HFFc6 (cell line): Measurements from ENCODE around the gene GNG3. TPM values are rescaled to one million over a fixed set of nuclear protein-coding genes. Genes with fewer than 3 reads are reported as not detected.
"Not testable (repeated sequence)": the region's sequence is repeated elsewhere in the genome, so short reads cannot be mapped to it uniquely, and the experiment has no call there.

Source experiments
- DNase-seq: peaks from one replicate; pipeline ENCODE4 v3.0.0-alpha.2; 2018
- H3K27ac Mint-ChIP-seq: 2 replicates; pipeline ENCODE4 v1.8.0; 2020; ENCODE audit warnings: mild to moderate bottlenecking, mixed read lengths
- H3K27me3 Mint-ChIP-seq: 2 replicates; pipeline ENCODE4 v1.8.0; 2021; ENCODE audit warnings: mild to moderate bottlenecking, moderate library complexity, mixed read lengths; ENCODE audit not compliant: insufficient read depth
- H3K36me3 Mint-ChIP-seq: 2 replicates; pipeline ENCODE4 v1.8.0; 2021; ENCODE audit warnings: low read depth, mixed read lengths
- H3K4me1 Mint-ChIP-seq: 2 replicates; pipeline ENCODE4 v1.8.0; 2020; ENCODE audit warnings: low read depth, mixed read lengths
- H3K4me3 Mint-ChIP-seq: 2 replicates; pipeline ENCODE4 v1.8.0; 2020; ENCODE audit warnings: mild to moderate bottlenecking, moderate library complexity, mixed read lengths
- H3K9me3 Mint-ChIP-seq: 2 replicates; pipeline ENCODE4 v1.8.0; 2020; ENCODE audit warnings: mild to moderate bottlenecking, mixed read lengths
- total RNA-seq, 6 experiments: library from RNA; stranded (reverse); fragmentation: NEBNext Ultra II Directional; extraction: Animal tissue kit (Norgen Biotek cat#: 25700); gene quantifications; 2 replicates in 1 of 6; 3 replicates in 5 of 6; pipeline ENCODE4 v1.2.3, GENCODE V29; 2021
- TF ChIP-seq, protein P1 (sequence below): fragments of 200-600 bp; sonication (generic); IDR thresholded peaks from 2 replicates; pipeline ENCODE4 v1.5.0; 2021; ENCODE audit warnings: antibody characterized with exemption, mild to moderate bottlenecking

GNG3 gene
- total RNA-seq, 6 experiments from 2014 or later: not detected

DNA sequence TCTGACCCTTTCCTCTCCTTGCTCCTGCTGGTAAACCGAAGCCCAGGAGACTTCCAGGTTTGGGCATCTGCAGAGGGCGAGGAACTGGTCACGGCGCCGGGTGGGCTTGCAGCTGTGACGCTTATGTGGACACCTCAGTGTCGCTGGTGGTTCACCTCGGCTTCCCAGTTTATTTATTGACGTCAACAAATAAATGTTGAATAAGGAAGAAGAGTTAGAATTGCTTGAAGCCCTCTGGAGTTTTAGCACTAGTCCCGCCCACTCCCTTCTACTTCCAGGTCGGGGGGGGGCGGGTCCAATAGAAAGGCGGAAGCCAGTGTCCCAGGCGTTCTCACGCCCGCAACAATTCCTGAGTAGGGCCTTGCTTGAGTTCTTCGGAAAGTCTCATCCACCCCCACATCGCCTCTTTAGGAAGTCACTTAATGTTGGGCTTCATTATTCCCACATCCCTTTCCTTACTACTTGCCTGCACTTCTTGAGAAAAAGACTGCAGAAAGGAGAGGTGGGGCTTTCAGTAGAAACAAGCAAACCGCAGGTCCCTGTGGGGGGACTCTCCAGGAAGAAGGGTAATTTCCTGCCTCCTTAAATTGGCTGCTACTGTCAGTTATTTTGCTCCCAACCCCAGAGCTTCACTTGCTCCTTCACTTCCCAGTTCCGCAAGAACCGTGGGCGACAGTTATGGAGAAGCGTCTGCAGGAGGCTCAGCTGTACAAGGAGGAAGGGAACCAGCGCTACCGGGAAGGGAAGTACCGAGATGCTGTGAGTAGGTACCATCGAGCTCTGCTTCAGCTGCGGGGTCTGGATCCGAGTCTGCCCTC, 20.9 kb downstream of the GNG3 start, which contains the start of gene TTC9C:
TSS of gene TTC9C (plus strand) at position 316 of the 818 bp plus-strand sequence. CDS start at position 679, 363 bp downstream.
- TF ChIP-seq, protein P1, sequence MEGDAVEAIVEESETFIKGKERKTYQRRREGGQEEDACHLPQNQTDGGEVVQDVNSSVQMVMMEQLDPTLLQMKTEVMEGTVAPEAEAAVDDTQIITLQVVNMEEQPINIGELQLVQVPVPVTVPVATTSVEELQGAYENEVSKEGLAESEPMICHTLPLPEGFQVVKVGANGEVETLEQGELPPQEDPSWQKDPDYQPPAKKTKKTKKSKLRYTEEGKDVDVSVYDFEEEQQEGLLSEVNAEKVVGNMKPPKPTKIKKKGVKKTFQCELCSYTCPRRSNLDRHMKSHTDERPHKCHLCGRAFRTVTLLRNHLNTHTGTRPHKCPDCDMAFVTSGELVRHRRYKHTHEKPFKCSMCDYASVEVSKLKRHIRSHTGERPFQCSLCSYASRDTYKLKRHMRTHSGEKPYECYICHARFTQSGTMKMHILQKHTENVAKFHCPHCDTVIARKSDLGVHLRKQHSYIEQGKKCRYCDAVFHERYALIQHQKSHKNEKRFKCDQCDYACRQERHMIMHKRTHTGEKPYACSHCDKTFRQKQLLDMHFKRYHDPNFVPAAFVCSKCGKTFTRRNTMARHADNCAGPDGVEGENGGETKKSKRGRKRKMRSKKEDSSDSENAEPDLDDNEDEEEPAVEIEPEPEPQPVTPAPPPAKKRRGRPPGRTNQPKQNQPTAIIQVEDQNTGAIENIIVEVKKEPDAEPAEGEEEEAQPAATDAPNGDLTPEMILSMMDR: no peak
- Mint-ChIP-seq H3K36me3 (peaks cover 43% of the 10 kb centered on the region), H3K9me3 (no peaks in the 10 kb centered on the region), H3K27ac (peak within 1 kb of the TSS; percentile 99), H3K27me3 (peaks cover 3% of the 10 kb centered on the region; the same call in 1 of the 2 replicates), H3K4me3 (peak within 1 kb of the TSS; percentile 96), H3K4me1 (peaks cover 41% of the 10 kb centered on the region)
- peak; percentile 71 for DNase-seq

DNA sequence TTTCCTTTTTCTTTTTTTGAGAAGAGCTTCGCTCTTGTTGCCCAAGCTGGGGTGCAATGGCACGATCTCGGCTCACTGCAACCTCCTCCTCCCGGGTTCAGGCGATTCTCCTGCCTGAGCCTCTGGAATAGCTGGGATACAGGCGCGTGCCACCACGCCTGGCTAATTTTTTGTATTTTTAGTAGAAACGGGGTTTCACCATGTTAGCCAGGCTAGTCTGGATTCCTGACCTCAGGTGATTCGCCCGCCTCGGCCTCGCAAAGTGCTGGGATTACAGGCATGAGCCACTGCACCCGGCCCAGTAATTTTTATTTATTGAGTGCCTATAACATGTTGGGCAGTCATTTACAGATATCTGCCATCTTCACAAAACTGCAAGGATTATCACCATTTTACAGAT, 22.6 kb downstream of the GNG3 start:
- Mint-ChIP-seq H3K36me3 (peaks cover 29% of the 10 kb centered on the region), H3K27ac (peak overlapping the region; percentile 26; the same call in 1 of the 2 replicates), H3K4me1 (peaks cover 26% of the 10 kb centered on the region), H3K4me3 (peak overlapping the region; percentile 96)
- not testable (repeated sequence) for DNase-seq, H3K27me3 Mint-ChIP-seq, H3K9me3 Mint-ChIP-seq

DNA sequence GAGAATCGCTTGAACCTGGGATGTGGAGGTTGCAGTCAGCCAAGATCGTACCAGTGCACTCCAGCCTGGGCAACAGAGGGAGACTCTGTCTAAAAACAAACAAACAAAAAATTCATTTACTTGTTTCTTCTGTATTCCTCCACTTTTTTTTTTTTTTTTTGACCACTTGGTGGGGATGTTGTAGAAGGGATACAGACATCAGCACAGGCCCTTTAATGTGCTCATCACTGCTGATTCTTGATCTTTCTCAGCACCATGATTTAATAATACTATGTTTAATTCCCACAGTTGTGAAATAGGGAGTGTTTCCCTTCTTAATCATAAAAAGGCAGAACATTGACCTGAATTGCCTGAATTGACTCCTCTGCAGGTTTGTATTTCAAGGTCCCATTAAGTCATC, 25.4 kb downstream of the GNG3 start:
- peaks cover 5% of the 10 kb centered on the region; the same call in 1 of the 2 replicates for H3K27me3 Mint-ChIP-seq
- TF ChIP-seq, protein P1: peak; percentile 60
- no peak for DNase-seq
- peaks cover 19% of the 10 kb centered on the region for H3K4me1 Mint-ChIP-seq
- H3K27ac Mint-ChIP-seq: peak overlapping the region; percentile 40; the same call in 1 of the 2 replicates
- peaks cover 16% of the 10 kb centered on the region for H3K36me3 Mint-ChIP-seq
- no peak overlapping the region for H3K4me3 Mint-ChIP-seq
- no peaks in the 10 kb centered on the region for H3K9me3 Mint-ChIP-seq

DNA sequence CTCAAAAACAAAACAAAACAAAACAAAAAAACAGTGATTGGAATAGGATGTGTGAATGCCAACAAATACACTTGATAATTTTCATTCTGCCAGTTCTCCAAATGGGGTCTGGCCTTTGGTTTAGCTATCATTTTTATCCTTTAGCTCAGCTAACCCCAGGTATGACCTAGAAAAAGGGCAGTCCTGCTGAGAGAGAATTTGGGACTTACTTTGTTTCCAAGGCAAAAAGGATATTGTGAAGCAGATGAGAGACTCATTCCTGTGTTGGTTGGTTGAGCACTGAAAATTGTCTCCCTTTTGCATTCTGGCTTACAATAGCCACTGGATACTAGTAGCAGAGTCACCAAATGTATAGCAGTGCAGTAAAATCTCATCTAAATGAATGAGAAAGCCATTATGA, 29.7 kb downstream of the GNG3 start:
- no peaks in the 10 kb centered on the region for H3K9me3 Mint-ChIP-seq
- H3K4me1 Mint-ChIP-seq: peaks cover 7% of the 10 kb centered on the region; the same call in 1 of the 2 replicates
- H3K36me3 Mint-ChIP-seq: peaks cover 17% of the 10 kb centered on the region
- H3K27ac Mint-ChIP-seq: no peak overlapping the region
- no peak for DNase-seq
- H3K4me3 Mint-ChIP-seq: no peak overlapping the region
- TF ChIP-seq, protein P1: no peak
- peaks cover 2% of the 10 kb centered on the region; the same call in 1 of the 2 replicates for H3K27me3 Mint-ChIP-seq

DNA sequence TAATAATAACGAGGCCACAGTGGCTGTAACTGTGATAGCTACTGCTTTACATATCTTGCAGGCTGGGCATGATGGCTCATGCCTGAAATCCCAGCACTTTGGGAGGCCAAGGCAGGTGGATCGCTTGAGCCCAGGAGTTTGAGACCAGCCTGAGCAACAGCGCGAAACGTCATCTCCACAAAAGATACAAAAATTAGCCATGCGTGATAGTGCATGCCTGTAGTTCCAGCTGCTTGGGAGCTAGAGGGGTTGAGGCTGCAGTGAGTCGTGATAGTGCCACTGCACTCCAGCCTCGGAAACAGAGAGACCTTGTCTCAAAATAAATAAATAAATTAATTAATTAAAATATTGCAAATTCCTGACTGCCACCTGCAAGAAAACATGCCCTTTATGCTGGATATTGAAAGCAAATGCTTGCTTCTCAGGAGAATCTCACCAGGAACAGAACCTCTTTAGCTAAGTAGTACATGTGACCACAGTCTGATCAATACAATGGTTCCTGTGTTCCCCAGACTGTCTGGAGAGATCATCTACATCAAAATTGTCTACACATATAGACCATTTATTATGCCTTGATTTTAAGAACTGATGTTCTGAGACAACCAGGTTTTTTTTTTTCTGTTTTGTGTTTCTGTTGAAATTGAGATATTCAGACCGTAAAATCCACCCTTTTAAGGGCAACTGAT, 40.1 kb downstream of the GNG3 start:
- no peaks in the 10 kb centered on the region for H3K9me3 Mint-ChIP-seq
- no peak overlapping the region for H3K4me3 Mint-ChIP-seq
- H3K4me1 Mint-ChIP-seq: no peaks in the 10 kb centered on the region
- no peak for DNase-seq
- H3K36me3 Mint-ChIP-seq: peaks cover 10% of the 10 kb centered on the region; the same call in 1 of the 2 replicates
- H3K27me3 Mint-ChIP-seq: no peaks in the 10 kb centered on the region
- TF ChIP-seq, protein P1: no peak
- no peak overlapping the region for H3K27ac Mint-ChIP-seq

DNA sequence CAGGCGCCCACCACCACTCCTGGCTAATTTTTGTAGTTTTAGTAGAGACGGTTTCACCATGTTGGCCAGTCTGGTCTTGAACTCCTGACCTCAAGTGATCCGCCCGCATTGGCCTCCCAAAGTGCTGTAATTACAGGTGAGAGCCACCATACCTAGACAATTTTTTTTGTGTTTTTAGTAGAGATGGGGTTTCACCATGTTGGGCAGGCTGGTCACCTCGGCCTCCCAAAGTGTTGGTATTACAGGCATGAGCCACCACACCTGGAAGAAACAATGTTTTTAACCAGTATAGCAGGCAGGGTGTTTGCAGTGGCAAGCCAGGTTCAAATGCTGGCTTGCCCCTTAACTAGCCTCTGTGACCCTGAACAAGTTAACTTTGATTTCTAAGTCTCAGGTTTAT, 42.5 kb downstream of the GNG3 start:
- H3K27me3 Mint-ChIP-seq, H3K4me1 Mint-ChIP-seq, DNase-seq, H3K36me3 Mint-ChIP-seq, H3K9me3 Mint-ChIP-seq, H3K4me3 Mint-ChIP-seq, H3K27ac Mint-ChIP-seq: not testable (repeated sequence)
